Activated T-cell treated with anti-CD3 and anti-CD28 coated beads, Interleukin-2, amount 50 U/mL, for 4 hours (primary cell): ENCODE data around the gene CNTNAP2. TPM values are rescaled to one million over a fixed set of nuclear protein-coding genes. Genes with fewer than 3 reads are reported as not detected.

ENCODE experiments used
- ATAC-seq, 2 donors: fragments of 200-7000 bp; cut with Tn5 transposase; one replicate each; pipeline ENCODE4 v1.10.0; 2021
- DNase-seq: peaks from one replicate; pipeline ENCODE4 v3.0.0-alpha.2; 2020
- H3K27me3 Mint-ChIP-seq: one replicate; pipeline ENCODE4 v1.8.0; 2021; ENCODE audit warnings: low read depth, mixed read lengths
- H3K36me3 Mint-ChIP-seq: one replicate; pipeline ENCODE4 v1.8.0; 2022; ENCODE audit warnings: mixed read lengths; ENCODE audit not compliant: insufficient read depth
- H3K4me1 Mint-ChIP-seq: one replicate; pipeline ENCODE4 v1.8.0; 2021; ENCODE audit warnings: low read depth, mixed read lengths
- H3K4me3 Mint-ChIP-seq: one replicate; pipeline ENCODE4 v1.8.0; 2021; ENCODE audit warnings: mild to moderate bottlenecking, moderate library complexity, mixed read lengths
- H3K9me3 Mint-ChIP-seq: one replicate; pipeline ENCODE4 v1.8.0; 2021; ENCODE audit warnings: mixed read lengths
- total RNA-seq, 3 donors: library from RNA; stranded (reverse); gene quantifications; one replicate each; pipeline ENCODE4 v1.2.1, GENCODE V29; 2021

CNTNAP2 gene
- total RNA-seq, 3 donors from 2014 or later = not detected

DNA sequence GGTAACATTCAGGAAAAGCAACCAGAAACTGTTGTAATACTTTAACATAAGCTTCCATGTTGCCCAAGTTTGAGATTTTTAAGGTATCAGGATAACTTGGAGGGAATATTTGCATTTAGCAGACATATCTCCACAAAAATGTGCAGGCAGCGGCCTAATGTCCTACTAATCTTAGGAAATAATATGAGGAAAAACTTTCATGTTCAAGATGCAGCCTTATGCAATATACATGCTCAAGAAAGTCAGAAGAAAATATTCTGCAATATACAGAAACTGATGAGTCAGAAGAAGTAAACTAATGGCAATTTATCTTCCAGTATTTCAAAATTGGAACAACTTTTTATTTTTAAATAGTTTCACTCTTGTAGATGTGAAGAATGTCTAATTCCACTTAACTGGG is 2010.8 kb downstream of the CNTNAP2 start:
- no peak for ATAC-seq
- Mint-ChIP-seq H3K27me3 (peaks cover 2% of the 10 kb centered on the region), H3K36me3 (no peaks in the 10 kb centered on the region), H3K4me3 (no peak overlapping the region), H3K9me3 (peaks cover 12% of the 10 kb centered on the region), H3K4me1 (no peaks in the 10 kb centered on the region)
- no peak for DNase-seq

DNA sequence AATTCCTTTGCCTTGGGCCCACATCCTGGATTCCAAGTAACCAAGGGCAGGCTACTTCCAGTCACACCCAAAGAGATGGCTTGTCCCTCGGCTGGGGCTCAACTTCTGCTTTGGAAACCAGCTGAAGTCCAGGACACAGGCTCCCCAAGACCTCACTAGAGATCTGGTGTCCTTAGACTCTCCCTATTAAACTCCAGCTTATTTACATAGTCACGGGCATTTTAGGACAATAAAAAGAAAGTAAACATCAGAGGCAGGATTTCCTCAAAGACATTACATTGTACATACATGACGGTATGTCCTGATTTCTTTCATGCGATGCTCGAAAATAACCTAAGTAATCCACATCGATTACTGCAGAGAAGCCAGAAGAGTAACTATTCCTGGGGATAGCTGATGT is 2012.4 kb downstream of the CNTNAP2 start:
- H3K9me3 Mint-ChIP-seq = peaks cover 8% of the 10 kb centered on the region
- H3K4me1 Mint-ChIP-seq = no peaks in the 10 kb centered on the region
- DNase-seq = no peak
- no peak for ATAC-seq
- H3K36me3 Mint-ChIP-seq = no peaks in the 10 kb centered on the region
- H3K4me3 Mint-ChIP-seq = no peak overlapping the region
- peaks cover 2% of the 10 kb centered on the region for H3K27me3 Mint-ChIP-seq

DNA sequence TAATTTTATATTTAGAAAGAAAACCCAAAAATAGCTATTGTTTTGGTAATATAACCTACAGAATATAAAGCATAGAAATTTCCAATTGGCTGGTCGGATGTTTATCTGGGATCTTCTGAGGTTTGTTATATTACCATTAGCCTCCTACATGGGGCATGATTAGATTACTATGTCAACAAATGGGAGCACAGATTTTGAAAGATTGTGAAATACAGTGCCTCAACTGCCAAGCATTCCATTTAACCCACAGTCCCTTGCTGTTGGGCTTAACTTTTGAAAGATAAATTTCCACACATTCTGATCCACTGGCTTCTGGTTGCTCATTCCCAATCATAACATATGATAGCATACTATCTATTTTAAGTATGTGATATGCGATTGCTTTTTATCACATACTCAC is 2018.5 kb downstream of the CNTNAP2 start:
- H3K27me3 Mint-ChIP-seq = no peaks in the 10 kb centered on the region
- ATAC-seq (no peak), DNase-seq (no peak)
- H3K36me3 Mint-ChIP-seq = no peaks in the 10 kb centered on the region
- no peaks in the 10 kb centered on the region for H3K9me3 Mint-ChIP-seq
- no peaks in the 10 kb centered on the region for H3K4me1 Mint-ChIP-seq
- no peak overlapping the region for H3K4me3 Mint-ChIP-seq

DNA sequence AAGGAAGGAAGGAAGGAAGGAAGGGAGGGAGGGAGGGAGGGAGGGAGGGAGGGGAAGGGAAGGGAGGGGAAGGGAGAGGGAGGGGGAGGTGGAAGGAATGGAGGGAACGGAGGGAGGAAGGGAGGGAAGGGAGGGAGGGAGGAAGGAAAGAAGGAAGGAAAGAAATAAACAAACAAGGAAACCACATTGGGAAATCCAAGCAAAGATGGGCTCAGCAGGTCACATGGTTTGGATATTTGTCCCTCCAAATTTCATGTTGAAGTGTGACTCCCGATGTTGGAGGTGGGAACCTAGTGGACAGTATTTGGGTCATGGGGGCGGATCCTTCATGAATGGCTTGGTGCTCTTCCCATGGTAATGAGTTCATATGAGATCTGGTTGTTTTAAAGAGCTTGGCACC is 2019.4 kb downstream of the CNTNAP2 start:
- ATAC-seq (no peak), DNase-seq (no peak)
- Mint-ChIP-seq H3K36me3 (no peaks in the 10 kb centered on the region), H3K4me3 (no peak overlapping the region), H3K9me3 (no peaks in the 10 kb centered on the region), H3K27me3 (no peaks in the 10 kb centered on the region), H3K4me1 (no peaks in the 10 kb centered on the region)

DNA sequence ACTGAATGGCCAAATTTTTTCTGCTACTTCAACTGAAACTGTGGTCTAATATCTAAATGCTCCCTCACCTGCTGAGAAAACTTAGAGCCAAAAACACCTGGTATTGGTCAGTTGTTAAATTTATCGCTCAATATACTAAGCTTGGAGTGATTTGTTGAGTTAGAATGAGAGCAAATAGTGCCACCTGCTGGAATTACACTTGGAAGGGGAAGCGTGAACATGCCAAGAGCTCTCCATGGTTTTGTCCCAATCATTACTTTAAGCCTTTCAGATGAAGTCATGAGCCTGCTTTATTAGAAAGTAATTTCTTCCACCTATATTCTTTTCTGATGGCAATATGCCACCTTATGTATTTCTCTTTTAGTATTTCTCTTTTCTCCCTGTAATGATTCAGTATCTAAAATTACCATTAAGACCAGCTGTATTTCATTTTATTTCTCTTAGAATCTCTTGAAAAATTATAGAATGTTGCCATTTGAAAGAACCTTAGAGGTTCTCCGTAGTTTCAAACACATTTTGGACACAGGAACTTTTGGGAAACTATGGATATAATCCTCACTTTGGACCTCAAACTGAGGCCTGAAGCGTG is 2026.2 kb downstream of the CNTNAP2 start:
- H3K4me1 Mint-ChIP-seq = no peaks in the 10 kb centered on the region
- H3K4me3 Mint-ChIP-seq = no peak overlapping the region
- H3K27me3 Mint-ChIP-seq = no peaks in the 10 kb centered on the region
- no peaks in the 10 kb centered on the region for H3K9me3 Mint-ChIP-seq
- H3K36me3 Mint-ChIP-seq = no peaks in the 10 kb centered on the region
- ATAC-seq (no peak), DNase-seq (no peak)

DNA sequence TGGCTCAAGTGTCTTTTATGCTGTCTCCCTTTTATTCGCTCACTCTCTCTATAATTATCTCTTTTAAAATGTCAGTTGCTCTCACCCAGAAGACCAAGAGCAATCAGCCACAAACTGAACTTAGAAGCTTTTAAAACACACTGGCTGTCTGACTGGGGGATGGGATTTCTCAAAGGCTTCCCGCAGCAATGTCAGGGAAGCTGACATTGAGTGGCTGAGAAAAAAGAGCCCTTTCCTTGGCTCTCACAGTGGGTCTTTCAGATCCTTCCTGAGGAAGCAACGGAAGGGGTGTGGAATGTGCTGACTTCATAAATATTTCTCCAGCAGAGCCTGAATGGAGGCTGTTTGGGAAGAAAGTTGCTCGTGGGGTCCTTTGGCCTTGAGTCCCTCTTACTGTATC is 2028.2 kb downstream of the CNTNAP2 start:
- Mint-ChIP-seq H3K36me3 (no peaks in the 10 kb centered on the region), H3K27me3 (peaks cover 3% of the 10 kb centered on the region), H3K9me3 (no peaks in the 10 kb centered on the region), H3K4me1 (no peaks in the 10 kb centered on the region), H3K4me3 (no peak overlapping the region)
- DNase-seq (no peak), ATAC-seq (no peak)

DNA sequence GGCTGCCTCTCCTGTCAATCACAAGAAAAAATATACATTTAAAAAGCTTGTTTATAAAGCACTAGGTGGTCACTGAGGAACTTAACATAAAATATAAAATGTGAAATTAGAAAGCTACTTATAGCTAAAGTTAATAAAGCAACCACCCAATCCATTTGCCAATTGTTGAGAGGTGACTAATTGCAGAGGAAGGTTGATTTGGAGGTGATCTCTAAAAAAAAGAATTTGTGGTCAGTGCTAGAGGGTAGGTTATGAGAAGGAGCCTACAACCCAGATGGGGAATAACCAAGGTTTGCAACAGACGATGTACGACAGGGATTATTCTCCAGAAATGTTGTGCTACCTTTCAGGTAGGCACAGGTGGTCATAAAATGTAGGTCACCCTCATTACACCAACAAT is 2029.7 kb downstream of the CNTNAP2 start:
- peaks cover 5% of the 10 kb centered on the region for H3K27me3 Mint-ChIP-seq
- no peak for ATAC-seq
- no peaks in the 10 kb centered on the region for H3K9me3 Mint-ChIP-seq
- DNase-seq = no peak
- H3K36me3 Mint-ChIP-seq = no peaks in the 10 kb centered on the region
- no peaks in the 10 kb centered on the region for H3K4me1 Mint-ChIP-seq
- no peak overlapping the region for H3K4me3 Mint-ChIP-seq

DNA sequence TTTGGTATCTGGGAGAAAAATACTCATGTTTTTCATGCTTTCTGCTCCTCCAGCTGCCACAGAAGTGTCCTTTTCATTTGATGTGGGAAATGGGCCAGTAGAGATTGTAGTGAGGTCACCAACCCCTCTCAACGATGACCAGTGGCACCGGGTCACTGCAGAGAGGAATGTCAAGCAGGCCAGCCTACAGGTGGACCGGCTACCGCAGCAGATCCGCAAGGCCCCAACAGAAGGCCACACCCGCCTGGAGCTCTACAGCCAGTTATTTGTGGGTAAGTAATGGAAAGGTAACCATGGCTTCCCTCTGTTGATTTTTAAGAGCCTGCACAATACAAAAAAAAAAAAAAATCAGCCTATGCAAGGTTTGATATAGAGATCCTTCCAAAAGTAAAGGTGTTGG is 2030.8 kb downstream of the CNTNAP2 start:
- DNase-seq = no peak
- Mint-ChIP-seq H3K4me3 (no peak overlapping the region), H3K4me1 (no peaks in the 10 kb centered on the region), H3K36me3 (no peaks in the 10 kb centered on the region), H3K9me3 (no peaks in the 10 kb centered on the region), H3K27me3 (peaks cover 5% of the 10 kb centered on the region)
- no peak for ATAC-seq

DNA sequence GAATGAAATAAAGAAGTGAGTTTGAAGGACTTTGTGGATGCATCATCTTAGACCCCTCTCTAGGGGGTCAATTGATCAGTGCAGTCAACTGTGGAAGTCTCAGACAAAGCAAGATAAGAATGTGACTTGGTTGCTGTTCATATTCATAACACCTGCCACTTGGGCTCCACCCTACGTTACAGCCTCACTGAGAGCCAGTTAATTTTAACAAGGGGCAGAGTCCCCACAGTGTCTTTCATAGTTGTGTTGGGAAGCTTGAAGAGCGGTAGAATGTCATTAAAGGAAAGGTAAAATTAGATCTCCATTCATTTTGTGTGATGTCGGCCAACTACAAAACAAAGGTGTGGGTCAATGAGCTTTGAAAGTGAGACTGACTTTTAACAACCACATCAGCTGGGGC is 2031.9 kb downstream of the CNTNAP2 start:
- ATAC-seq = no peak
- H3K4me1 Mint-ChIP-seq = no peaks in the 10 kb centered on the region
- no peaks in the 10 kb centered on the region for H3K36me3 Mint-ChIP-seq
- H3K4me3 Mint-ChIP-seq = no peak overlapping the region
- H3K9me3 Mint-ChIP-seq = no peaks in the 10 kb centered on the region
- no peak for DNase-seq
- H3K27me3 Mint-ChIP-seq = peaks cover 5% of the 10 kb centered on the region

DNA sequence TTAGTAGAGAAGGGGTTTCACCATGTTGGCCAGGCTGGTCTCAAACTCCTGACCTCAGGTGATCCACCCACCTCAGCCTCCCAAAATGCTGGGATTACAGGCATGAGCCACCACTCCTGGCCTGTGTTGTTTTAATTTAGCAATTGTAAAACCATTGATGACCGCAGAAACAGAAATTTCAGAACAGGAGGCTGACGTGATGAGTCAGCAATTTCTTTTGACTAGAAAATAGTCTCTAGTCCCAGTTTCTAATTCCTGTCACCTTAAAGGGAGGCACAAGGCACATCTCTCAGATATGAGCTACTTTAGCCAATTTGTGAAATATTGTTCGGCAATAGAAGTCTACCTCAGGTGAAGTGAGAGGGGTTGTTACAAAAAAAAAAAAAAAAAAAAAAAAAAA is 2033.1 kb downstream of the CNTNAP2 start:
- H3K27me3 Mint-ChIP-seq = peaks cover 5% of the 10 kb centered on the region
- DNase-seq (no peak), ATAC-seq (no peak)
- no peaks in the 10 kb centered on the region for H3K4me1 Mint-ChIP-seq
- H3K9me3 Mint-ChIP-seq = no peaks in the 10 kb centered on the region
- H3K4me3 Mint-ChIP-seq = no peak overlapping the region
- no peaks in the 10 kb centered on the region for H3K36me3 Mint-ChIP-seq

DNA sequence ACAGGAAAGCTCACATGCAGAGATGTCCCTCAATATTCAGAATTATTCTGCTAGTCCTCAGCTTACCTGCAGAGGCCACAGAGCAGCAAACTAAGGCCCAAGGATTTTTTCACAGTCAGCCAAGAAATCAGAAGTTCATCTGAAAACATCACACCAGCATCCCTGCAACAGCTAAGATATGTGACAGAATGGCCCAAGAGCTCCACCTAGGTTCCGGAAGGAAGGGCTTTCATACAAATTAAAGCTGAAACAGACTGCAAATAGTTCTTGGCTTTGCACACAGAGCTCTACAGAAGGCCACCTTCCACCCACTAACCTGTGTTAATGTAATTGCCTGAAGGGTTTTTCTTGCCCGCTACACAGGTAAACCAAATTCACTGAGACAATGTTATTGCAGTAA is 2035.2 kb downstream of the CNTNAP2 start:
- ATAC-seq (no peak), DNase-seq (no peak)
- Mint-ChIP-seq H3K4me3 (no peak overlapping the region), H3K9me3 (no peaks in the 10 kb centered on the region), H3K4me1 (no peaks in the 10 kb centered on the region), H3K27me3 (peaks cover 5% of the 10 kb centered on the region), H3K36me3 (no peaks in the 10 kb centered on the region)

DNA sequence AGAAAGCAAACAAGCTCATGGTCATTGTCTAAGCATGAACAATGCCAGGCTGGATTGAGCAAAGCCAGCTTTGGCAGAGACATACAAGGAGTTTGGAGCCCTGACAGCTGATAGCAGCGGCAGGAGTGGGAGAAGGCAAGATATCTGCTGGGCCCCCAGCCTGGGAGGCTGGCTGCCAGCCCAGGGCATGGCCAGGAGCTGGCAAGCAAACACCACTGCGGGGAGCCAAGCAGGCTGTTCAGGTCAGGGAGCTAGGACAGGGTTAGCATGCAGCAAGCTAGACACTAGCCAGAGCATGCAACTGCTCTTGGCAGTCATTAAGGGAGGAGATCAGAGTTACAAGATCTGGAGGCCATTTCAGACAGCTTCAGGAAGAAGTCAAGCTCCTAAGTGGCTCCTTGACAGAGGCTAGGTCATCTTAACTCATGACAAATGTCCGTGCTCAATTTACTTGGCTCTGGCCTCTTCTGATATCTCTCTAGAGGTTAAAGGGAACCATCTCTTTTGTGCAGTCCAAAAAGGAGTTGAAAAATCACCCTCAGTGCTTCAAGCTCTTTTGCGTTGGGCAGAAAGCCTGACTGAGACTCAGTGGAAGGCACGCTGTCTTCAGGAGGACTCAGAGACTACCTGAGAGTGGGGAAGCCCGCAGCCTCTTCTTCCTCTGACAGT is 2037.1 kb downstream of the CNTNAP2 start:
- Mint-ChIP-seq H3K36me3 (no peaks in the 10 kb centered on the region), H3K9me3 (no peaks in the 10 kb centered on the region), H3K4me1 (no peaks in the 10 kb centered on the region), H3K27me3 (peaks cover 5% of the 10 kb centered on the region), H3K4me3 (no peak overlapping the region)
- ATAC-seq (no peak), DNase-seq (no peak)

DNA sequence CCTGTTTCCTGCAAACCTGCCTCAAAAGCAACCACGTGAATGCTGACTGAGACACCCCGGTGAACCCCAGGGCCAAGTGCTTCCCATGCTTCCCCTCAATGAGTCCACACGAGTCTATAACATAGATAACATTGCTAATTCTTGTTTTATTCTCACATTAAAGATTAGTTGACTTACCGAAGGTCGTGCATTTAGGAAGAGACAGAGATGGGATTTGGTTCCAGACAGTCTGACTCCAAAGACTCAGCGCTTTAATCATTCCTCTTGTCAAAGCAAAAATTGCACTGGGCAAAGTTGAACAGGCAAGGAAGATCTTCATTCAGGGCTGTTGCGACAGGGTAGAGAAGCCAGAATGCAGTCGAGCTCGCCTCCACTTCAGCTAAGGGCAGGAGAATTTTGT is 2038.4 kb downstream of the CNTNAP2 start:
- no peak for DNase-seq
- Mint-ChIP-seq H3K36me3 (no peaks in the 10 kb centered on the region), H3K27me3 (peaks cover 2% of the 10 kb centered on the region), H3K9me3 (no peaks in the 10 kb centered on the region), H3K4me3 (no peak overlapping the region), H3K4me1 (no peaks in the 10 kb centered on the region)
- no peak for ATAC-seq

DNA sequence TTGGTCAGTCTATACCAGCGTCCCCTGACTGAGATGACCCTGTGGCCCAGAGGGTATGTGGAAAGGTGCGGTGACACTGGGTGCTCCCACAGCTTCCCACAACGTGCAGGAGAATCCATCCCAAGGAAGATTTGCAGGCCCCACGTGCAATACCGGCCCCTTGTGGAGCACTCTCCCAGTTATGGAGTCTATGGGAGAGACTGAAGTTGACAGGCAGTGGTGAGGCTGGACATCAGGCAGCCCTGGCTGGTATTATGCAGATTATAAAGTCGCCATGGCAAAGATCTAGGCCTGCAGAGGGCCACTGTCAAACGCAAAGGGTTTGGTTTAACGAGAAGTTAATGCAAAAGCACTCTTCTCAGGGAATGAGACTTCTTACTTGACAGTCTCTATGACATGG is 2039.2 kb downstream of the CNTNAP2 start:
- H3K27me3 Mint-ChIP-seq = no peaks in the 10 kb centered on the region
- ATAC-seq = no peak
- H3K4me3 Mint-ChIP-seq = no peak overlapping the region
- no peak for DNase-seq
- H3K4me1 Mint-ChIP-seq = no peaks in the 10 kb centered on the region
- no peaks in the 10 kb centered on the region for H3K9me3 Mint-ChIP-seq
- no peaks in the 10 kb centered on the region for H3K36me3 Mint-ChIP-seq

DNA sequence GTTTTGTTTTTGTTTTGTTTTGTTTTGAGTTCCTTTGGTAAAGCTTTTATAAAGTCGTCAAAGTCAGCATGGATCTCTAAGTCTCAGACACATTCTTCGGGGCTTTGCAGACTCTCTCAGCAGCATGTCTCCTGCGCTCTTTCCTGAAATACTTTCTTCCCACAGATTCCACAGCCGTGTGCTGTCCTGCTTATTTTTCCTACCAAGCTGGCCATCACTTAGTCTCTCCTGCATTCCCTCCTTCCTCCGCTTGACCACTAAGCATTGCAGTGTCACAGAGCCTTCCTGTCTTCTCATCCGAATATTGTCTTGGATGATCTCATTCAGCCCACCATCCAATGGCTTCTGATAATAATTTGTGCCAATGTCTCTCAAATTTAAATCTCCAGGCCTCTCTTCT is 2039.6 kb downstream of the CNTNAP2 start:
- Mint-ChIP-seq H3K9me3 (no peaks in the 10 kb centered on the region), H3K27me3 (no peaks in the 10 kb centered on the region), H3K4me1 (no peaks in the 10 kb centered on the region), H3K4me3 (no peak overlapping the region), H3K36me3 (no peaks in the 10 kb centered on the region)
- DNase-seq = no peak
- ATAC-seq = no peak
